AG09309 (cell line): ENCODE results near the gene RHOU.

Experiments used
- DNase-seq: peaks from one replicate; pipeline ENCODE4 v3.0.0-alpha.2; 2010; ENCODE audit warnings: low read depth
- H3K4me3 ChIP-seq: 2 replicates; pipeline ENCODE4 v1.5.1; 2011; ENCODE audit warnings: mild to moderate bottlenecking, low read depth, low read length, moderate library complexity; ENCODE audit not compliant: control insufficient read depth
- CTCF ChIP-seq: IDR thresholded peaks from 2 replicates; pipeline ENCODE4 v1.5.1; 2011; ENCODE audit warnings: mild to moderate bottlenecking, low read depth, low read length, inconsistent platforms; ENCODE audit not compliant: insufficient read depth, control insufficient read depth; ENCODE audit errors: missing control alignments

Gene RHOU

GRCh38 chr1:228795596-228795995 lies 60.3 kb downstream of the RHOU start:
- H3K4me3 ChIP-seq = no peak overlapping the region
- no peak for TF ChIP-seq CTCF
- DNase-seq = no peak
